ENCODE data around the gene CALM1.

DNA sequence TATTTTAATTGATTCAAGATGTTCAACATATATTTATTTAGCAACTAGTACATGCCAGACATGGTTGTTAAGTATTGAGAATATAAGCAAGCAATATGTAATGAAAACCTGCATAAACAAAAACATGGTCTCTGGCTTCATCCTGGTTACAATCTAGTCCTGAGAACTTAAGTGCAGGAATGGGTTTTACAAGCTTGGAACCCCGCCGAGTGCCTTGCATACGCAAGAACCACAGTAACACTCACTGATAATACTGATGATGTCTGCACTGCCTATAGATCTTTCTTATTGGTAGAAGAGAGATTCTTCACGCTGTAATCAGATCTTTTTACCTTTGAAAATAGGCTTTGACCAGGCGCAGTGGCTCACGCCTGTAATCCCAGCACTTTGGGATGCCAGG is 22.9 kb upstream of the CALM1 start:
- TF ChIP-seq, protein P1, sequence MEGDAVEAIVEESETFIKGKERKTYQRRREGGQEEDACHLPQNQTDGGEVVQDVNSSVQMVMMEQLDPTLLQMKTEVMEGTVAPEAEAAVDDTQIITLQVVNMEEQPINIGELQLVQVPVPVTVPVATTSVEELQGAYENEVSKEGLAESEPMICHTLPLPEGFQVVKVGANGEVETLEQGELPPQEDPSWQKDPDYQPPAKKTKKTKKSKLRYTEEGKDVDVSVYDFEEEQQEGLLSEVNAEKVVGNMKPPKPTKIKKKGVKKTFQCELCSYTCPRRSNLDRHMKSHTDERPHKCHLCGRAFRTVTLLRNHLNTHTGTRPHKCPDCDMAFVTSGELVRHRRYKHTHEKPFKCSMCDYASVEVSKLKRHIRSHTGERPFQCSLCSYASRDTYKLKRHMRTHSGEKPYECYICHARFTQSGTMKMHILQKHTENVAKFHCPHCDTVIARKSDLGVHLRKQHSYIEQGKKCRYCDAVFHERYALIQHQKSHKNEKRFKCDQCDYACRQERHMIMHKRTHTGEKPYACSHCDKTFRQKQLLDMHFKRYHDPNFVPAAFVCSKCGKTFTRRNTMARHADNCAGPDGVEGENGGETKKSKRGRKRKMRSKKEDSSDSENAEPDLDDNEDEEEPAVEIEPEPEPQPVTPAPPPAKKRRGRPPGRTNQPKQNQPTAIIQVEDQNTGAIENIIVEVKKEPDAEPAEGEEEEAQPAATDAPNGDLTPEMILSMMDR (IDR thresholded peaks at IDR 0.05) = no peak
- TF ChIP-seq POLR2A (IDR thresholded peaks at IDR 0.05) = no peak

Measured in prostate gland (tissue), 2 donors.